Cardiac muscle cell (in vitro differentiated cells and primary cell): ENCODE results near the gene EVA1C. TPM values are rescaled to one million over a fixed set of nuclear protein-coding genes. Genes with fewer than 3 reads are reported as not detected.
A peak's percentile ranks its signal among the peaks of the same experiment; 100 is the strongest.
"Not testable (repeated sequence)": the region's sequence is repeated elsewhere in the genome, so short reads cannot be mapped to it uniquely, and the experiment has no call there.

Source experiments
- DNase-seq, 2 donors: peaks; one replicate each; pipeline versions ENCODE4 v3.0.0 to v3.0.0-alpha.2; 2010 to 2017; ENCODE audit warnings: low read depth in 1 of 2, low spot score in 1 of 2
- H3K27ac ChIP-seq: fragments of 200-600 bp; sonication (generic); 2 replicates; pipeline ENCODE4 v1.5.1; 2016
- H3K27me3 ChIP-seq: fragments of 200-600 bp; sonication (generic); 2 replicates; pipeline ENCODE4 v1.6.0; 2016; ENCODE audit warnings: control low read depth
- H3K36me3 ChIP-seq: fragments of 200-600 bp; sonication (generic); 2 replicates; pipeline ENCODE4 v1.5.1; 2016; ENCODE audit warnings: control low read depth
- H3K4me1 ChIP-seq: fragments of 200-600 bp; sonication (generic); 2 replicates; pipeline ENCODE4 v1.8.1; 2017; ENCODE audit warnings: low read depth, mild to moderate bottlenecking, mixed run types
- H3K4me3 ChIP-seq: fragments of 200-600 bp; sonication (generic); 2 replicates; pipeline ENCODE4 v1.5.1; 2016; ENCODE audit warnings: mild to moderate bottlenecking
- H3K9me3 ChIP-seq: fragments of 200-600 bp; sonication (generic); 2 replicates; pipeline ENCODE4 v1.5.1; 2017; ENCODE audit warnings: low read depth, mild to moderate bottlenecking, control low read depth
- polyA plus RNA-seq: library from polyadenylated mRNA; unstranded; fragments of >200 nt; fragmentation: Nextera tagmentation; extraction: Ambion mirVana; gene quantifications from 2 replicates; pipeline ENCODE4 v1.2.1, GENCODE V29; 2016
- total RNA-seq: library from RNA; depleted of rRNA; stranded (reverse); fragments of >200 nt; gene quantifications from 2 replicates; pipeline ENCODE4 v1.2.3, GENCODE V29; 2016
- TF ChIP-seq, protein P1 (sequence below): IDR thresholded peaks from 2 replicates; pipeline ENCODE4 v1.5.1; 2012; ENCODE audit warnings: low read depth, mild to moderate bottlenecking, low read length

The EVA1C gene
- total and polyA plus RNA-seq, 2 experiments from 2014 or later = 0.51 TPM; not detected in 1

DNA sequence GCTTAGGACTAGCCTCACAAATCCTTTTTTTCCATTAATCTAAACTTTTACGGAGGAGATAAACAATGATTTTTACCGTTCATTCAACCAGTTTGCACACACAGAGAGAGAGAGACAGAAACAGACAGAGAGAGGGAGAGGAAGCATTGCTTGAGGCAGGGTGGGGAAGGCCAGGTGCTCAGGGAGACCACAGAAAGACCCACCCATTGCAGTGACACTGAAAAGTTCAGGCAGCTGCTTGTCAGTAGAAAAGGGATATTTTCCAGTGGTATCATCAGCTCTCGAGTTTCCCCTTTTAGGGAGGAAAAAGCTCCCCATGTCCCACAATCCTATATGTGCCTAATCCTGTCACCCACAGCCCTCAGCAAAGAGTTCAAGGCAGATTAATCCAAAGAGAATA, 145.6 kb downstream of the EVA1C start:
- Histone ChIP-seq H3K27me3 (no peaks in the 10 kb centered on the region), H3K4me1 (no peaks in the 10 kb centered on the region)
- DNase-seq = no peak

DNA sequence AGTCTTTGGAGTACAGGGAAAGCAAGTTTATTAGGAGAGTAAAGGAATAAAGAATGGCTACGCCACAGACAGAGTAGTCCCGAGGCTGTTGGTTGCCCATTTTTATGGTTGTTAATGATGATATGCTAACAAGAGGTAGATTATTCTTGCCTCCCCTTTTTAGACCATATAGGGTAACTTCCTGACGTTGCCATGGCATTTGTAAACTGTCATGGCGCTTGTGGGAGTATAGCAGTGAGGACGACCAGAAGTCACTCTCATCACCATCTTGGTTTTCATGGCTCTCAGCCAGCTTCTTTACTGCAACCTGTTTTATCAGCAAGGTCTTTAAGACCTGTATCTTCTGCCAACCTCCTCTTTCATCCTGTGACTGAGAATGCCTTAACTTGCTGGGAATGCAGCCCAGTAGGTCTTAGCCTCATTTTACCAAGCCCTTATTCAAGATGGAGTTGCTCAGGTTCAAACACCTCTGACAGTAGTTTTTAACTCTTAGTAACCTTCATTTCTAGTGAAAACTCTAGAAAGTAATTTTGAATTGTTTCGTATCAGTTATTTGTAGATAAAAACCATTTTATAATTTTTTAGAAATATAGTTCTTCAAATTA, 146.6 kb downstream of the EVA1C start:
- Histone ChIP-seq H3K4me1 (no peaks in the 10 kb centered on the region), H3K27me3 (no peaks in the 10 kb centered on the region), H3K9me3 (no peaks in the 10 kb centered on the region), H3K27ac (no peak overlapping the region), H3K4me3 (no peak overlapping the region), H3K36me3 (no peaks in the 10 kb centered on the region)
- DNase-seq = no peak
- TF ChIP-seq, protein P1, sequence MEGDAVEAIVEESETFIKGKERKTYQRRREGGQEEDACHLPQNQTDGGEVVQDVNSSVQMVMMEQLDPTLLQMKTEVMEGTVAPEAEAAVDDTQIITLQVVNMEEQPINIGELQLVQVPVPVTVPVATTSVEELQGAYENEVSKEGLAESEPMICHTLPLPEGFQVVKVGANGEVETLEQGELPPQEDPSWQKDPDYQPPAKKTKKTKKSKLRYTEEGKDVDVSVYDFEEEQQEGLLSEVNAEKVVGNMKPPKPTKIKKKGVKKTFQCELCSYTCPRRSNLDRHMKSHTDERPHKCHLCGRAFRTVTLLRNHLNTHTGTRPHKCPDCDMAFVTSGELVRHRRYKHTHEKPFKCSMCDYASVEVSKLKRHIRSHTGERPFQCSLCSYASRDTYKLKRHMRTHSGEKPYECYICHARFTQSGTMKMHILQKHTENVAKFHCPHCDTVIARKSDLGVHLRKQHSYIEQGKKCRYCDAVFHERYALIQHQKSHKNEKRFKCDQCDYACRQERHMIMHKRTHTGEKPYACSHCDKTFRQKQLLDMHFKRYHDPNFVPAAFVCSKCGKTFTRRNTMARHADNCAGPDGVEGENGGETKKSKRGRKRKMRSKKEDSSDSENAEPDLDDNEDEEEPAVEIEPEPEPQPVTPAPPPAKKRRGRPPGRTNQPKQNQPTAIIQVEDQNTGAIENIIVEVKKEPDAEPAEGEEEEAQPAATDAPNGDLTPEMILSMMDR = no peak

More for the DNA sequence above, 145.6 kb downstream of the EVA1C start:
- H3K4me3 ChIP-seq = no peak overlapping the region
- no peaks in the 10 kb centered on the region for H3K9me3 ChIP-seq
- TF ChIP-seq, protein P1 = no peak
- H3K36me3 ChIP-seq = no peaks in the 10 kb centered on the region
- H3K27ac ChIP-seq = no peak overlapping the region

DNA sequence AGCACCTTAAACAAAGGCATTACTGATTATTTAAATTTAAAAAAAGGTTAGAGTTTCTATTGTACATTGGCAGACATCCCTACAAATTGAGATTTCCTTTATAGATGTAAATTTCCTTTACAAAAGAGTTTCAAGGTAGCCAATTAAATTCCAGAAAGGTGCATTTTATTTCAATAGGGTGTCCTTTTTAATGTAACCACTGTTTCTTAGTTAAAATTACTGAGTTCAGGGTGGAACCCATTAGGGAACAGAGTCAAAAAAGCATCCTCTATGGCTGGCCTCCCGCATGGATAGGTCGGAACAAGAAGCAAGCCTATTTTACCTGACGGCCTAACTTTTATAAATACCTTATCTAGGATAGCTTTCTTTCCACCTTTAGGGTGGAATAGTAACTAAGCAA, 148.4 kb downstream of the EVA1C start:
- DNase-seq = no peak
- no peak overlapping the region for H3K4me3 ChIP-seq
- no peaks in the 10 kb centered on the region for H3K9me3 ChIP-seq
- H3K27ac ChIP-seq = no peak overlapping the region
- TF ChIP-seq, protein P1 = no peak
- H3K4me1 ChIP-seq = no peaks in the 10 kb centered on the region
- H3K36me3 ChIP-seq = no peaks in the 10 kb centered on the region
- no peaks in the 10 kb centered on the region for H3K27me3 ChIP-seq

DNA sequence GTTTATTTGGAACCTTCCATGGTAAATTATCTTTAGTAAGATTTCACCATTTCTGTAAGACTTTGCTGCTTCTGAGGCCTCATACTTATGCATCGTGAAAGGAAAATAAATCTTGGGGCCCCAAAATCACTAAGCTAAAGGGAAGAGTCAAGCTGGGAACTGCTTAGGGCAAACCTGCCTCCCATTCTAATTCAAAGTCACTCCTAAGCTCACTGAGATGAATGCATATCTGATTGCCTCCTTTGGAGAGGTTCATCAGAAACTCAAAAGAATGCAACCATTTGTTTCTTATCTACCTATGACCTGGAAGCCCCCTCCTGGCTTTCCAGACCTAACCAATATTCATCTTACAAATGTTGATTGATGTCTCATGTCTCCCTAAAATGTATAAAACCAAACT, 149.0 kb downstream of the EVA1C start:
- not testable (repeated sequence) for DNase-seq, H3K27ac ChIP-seq, H3K27me3 ChIP-seq, H3K9me3 ChIP-seq, H3K4me3 ChIP-seq, H3K36me3 ChIP-seq, H3K4me1 ChIP-seq

DNA sequence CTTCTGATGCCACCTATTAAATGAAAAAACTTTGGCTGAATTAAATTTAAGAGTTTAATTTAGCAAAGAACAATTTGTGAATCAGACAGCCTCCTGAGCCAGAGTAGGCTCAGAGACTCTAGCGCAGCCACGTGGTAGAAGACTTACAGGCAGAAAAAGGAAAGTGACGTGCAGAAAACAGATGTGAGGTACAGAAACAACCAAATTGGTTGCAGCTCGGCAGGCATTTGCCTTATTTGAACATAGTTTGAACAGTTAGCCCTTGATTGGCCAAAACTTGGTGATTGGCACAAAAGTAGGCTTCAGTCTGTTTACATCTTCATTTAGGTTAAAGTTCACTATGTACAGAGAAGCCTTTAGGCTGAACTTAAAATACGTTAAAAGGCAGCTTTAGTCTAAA, 149.9 kb downstream of the EVA1C start:
- Histone ChIP-seq H3K9me3 (no peaks in the 10 kb centered on the region), H3K27ac (no peak overlapping the region), H3K4me3 (no peak overlapping the region), H3K4me1 (no peaks in the 10 kb centered on the region), H3K36me3 (no peaks in the 10 kb centered on the region), H3K27me3 (no peaks in the 10 kb centered on the region)
- DNase-seq = peak; percentile 59 to 89
- TF ChIP-seq, protein P1 = peak; percentile 77

DNA sequence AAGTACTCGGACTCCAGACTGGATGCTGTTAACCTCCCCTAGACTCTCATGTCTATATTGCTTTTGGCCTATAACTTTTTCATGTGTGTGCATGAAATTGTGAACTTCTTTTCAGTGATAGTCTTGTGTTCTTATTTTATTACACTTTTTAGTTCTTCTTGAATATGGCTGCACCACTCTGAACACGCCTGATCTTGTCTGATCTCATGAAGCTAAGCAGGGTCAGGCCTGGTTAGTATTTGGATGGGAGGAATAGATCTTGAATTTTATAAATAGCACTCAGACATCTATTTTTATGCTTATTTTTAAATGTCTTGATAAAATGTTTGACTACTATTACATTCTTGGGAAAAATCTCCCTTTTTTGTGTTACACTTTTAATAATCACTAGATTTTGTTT, 150.4 kb downstream of the EVA1C start:
- H3K27ac ChIP-seq = no peak overlapping the region
- TF ChIP-seq, protein P1 = no peak
- H3K36me3 ChIP-seq = no peaks in the 10 kb centered on the region
- DNase-seq = no peak
- no peaks in the 10 kb centered on the region for H3K27me3 ChIP-seq
- no peaks in the 10 kb centered on the region for H3K9me3 ChIP-seq
- H3K4me1 ChIP-seq = no peaks in the 10 kb centered on the region
- no peak overlapping the region for H3K4me3 ChIP-seq

Other genes with a start within 250 kb of the EVA1C start
- 6.8 and 15.1 TPM in 2 replicates for gene MIS18A, start 133.7 kb upstream of the EVA1C start, total RNA-seq
- gene MIS18A, start 133.7 kb upstream of the EVA1C start, polyA plus RNA-seq = 17.8 and 27.9 TPM in 2 replicates
- gene MRAP, start 113.9 kb upstream of the EVA1C start, total RNA-seq = not detected in 2 replicates
- gene MRAP, start 113.9 kb upstream of the EVA1C start, polyA plus RNA-seq = not detected in 2 replicates
- 10.7 and 13.9 TPM in 2 replicates for gene URB1, start 19.7 kb upstream of the EVA1C start, total RNA-seq
- gene URB1, start 19.7 kb upstream of the EVA1C start, polyA plus RNA-seq = 3.7 and 4.3 TPM in 2 replicates
- gene TCP10L, start 172.8 kb downstream of the EVA1C start, total RNA-seq = 1.5 and 1.8 TPM in 2 replicates
- gene TCP10L, start 172.8 kb downstream of the EVA1C start, polyA plus RNA-seq = 4.5 and 4.7 TPM in 2 replicates
- 45.2 and 52.1 TPM in 2 replicates for gene CFAP298, start 199.7 kb downstream of the EVA1C start, total RNA-seq
- gene CFAP298, start 199.7 kb downstream of the EVA1C start, polyA plus RNA-seq = 56.2 and 57.1 TPM in 2 replicates